ENCODE data around the gene SLC25A24.

DNA sequence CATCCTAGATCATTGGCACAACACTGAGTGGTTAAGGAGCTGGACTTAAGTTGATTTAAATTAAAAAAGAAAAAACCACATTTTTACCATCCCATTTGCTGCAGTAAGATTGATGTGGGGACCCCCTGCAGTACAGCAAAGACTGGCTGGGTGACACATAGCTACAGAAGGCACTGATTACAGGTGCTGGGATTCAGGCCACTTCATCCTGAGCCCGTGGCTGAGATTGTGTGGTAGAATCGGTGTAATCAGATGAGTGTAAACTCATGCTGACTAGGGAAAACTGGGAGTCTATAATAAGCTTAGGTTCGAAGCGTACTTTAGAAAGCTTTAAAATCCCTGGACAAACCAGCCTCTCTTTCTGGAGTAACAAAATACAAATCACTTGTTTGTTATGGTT is 70.1 kb downstream of the SLC25A24 start:
- TF ChIP-seq, protein P1, sequence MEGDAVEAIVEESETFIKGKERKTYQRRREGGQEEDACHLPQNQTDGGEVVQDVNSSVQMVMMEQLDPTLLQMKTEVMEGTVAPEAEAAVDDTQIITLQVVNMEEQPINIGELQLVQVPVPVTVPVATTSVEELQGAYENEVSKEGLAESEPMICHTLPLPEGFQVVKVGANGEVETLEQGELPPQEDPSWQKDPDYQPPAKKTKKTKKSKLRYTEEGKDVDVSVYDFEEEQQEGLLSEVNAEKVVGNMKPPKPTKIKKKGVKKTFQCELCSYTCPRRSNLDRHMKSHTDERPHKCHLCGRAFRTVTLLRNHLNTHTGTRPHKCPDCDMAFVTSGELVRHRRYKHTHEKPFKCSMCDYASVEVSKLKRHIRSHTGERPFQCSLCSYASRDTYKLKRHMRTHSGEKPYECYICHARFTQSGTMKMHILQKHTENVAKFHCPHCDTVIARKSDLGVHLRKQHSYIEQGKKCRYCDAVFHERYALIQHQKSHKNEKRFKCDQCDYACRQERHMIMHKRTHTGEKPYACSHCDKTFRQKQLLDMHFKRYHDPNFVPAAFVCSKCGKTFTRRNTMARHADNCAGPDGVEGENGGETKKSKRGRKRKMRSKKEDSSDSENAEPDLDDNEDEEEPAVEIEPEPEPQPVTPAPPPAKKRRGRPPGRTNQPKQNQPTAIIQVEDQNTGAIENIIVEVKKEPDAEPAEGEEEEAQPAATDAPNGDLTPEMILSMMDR (IDR thresholded peaks at IDR 0.05): no peak
- TF ChIP-seq POLR2A (IDR thresholded peaks at IDR 0.05): no peak

All from right lobe of liver (tissue), 4 donors.